Stimulated activated CD4-positive, alpha-beta T cell treated with anti-CD3 and anti-CD28 coated beads, TNF-alpha, amount 100 ng/mL, for 48 hours (primary cell): ENCODE results near the gene SPRTN.

Source experiments
- DNase-seq, 3 donors: peaks; one replicate each; pipeline ENCODE4 v3.0.0-alpha.2; 2020; ENCODE audit warnings: low read depth in 3 of 3

Gene SPRTN

GRCh38 chr1:231338270-231339128 is at the start of gene SPRTN:
Gene SPRTN, plus strand, starts transcription at chr1:231338293. Its CDS starts 91 bp downstream, at chr1:231338384.
- peak in 1 of 3 donors; percentile 27 for DNase-seq

- no peak for DNase-seq
Observed at GRCh38 chr1:231295938-231296337, 42.2 kb upstream of the SPRTN start.

GRCh38 chr1:231301990-231302389 is 36.1 kb upstream of the SPRTN start:
- DNase-seq: no peak

- no peak for DNase-seq
Observed at GRCh38 chr1:231310391-231310934, 27.6 kb upstream of the SPRTN start.

GRCh38 chr1:231311720-231312431 is 26.2 kb upstream of the SPRTN start:
- DNase-seq: no peak

GRCh38 chr1:231312432-231312788 is 25.7 kb upstream of the SPRTN start:
- no peak for DNase-seq

- no peak for DNase-seq
Observed at GRCh38 chr1:231313661-231314060, 24.4 kb upstream of the SPRTN start.

GRCh38 chr1:231315887-231316286 is 22.2 kb upstream of the SPRTN start:
- DNase-seq: no peak

- DNase-seq: no peak
Observed at GRCh38 chr1:231317306-231318014, 20.6 kb upstream of the SPRTN start.

GRCh38 chr1:231318015-231318355 is 20.1 kb upstream of the SPRTN start:
- no peak for DNase-seq

- no peak for DNase-seq
Observed at GRCh38 chr1:231318568-231318967, 19.5 kb upstream of the SPRTN start.

- DNase-seq: no peak
Observed at GRCh38 chr1:231319080-231319479, 19.0 kb upstream of the SPRTN start.

- no peak for DNase-seq
Observed at GRCh38 chr1:231322880-231323530, 15.1 kb upstream of the SPRTN start.

- DNase-seq: no peak
Observed at GRCh38 chr1:231324660-231325059, 13.4 kb upstream of the SPRTN start.

- no peak for DNase-seq
Observed at GRCh38 chr1:231326248-231326647, 11.8 kb upstream of the SPRTN start.

- DNase-seq: no peak
Observed at GRCh38 chr1:231327617-231328016, 10.5 kb upstream of the SPRTN start.

- no peak for DNase-seq
Observed at GRCh38 chr1:231329483-231329882, 8.6 kb upstream of the SPRTN start.

- no peak for DNase-seq
Observed at GRCh38 chr1:231332761-231333160, 5.3 kb upstream of the SPRTN start.

GRCh38 chr1:231334079-231334666 is 3.9 kb upstream of the SPRTN start:
- DNase-seq: no peak

GRCh38 chr1:231334952-231335351 is 3.1 kb upstream of the SPRTN start:
- no peak for DNase-seq
